Uterus (tissue), 4 donors: ENCODE results near the gene EMD. TPM values are rescaled to one million over a fixed set of nuclear protein-coding genes. Genes with fewer than 3 reads are reported as not detected.

Experiments
- DNase-seq, 2 donors: peaks; one replicate each; pipeline ENCODE4 v3.0.0-alpha.2; 2019 to 2020
- H3K27ac ChIP-seq, 2 donors: fragments of 200-600 bp; sonication (generic); 1 replicate in 1 of 2; 2 replicates in 1 of 2; pipeline ENCODE4 v1.5.1; 2016 to 2018
- H3K27me3 ChIP-seq, 2 donors: fragments of 200-600 bp; sonication (generic); one replicate each; pipeline ENCODE4 v1.5.1; 2018 to 2019; ENCODE audit warnings: control low read depth in 1 of 2
- H3K36me3 ChIP-seq, 2 donors: fragments of 200-600 bp; sonication (generic); one replicate each; pipeline ENCODE4 v1.5.1; 2019; ENCODE audit warnings: control low read depth in 1 of 2
- H3K4me1 ChIP-seq, 2 donors: fragments of 200-600 bp; sonication (generic); one replicate each; pipeline ENCODE4 v1.5.1; 2018 to 2019; ENCODE audit warnings: control low read depth in 1 of 2
- H3K4me3 ChIP-seq, 2 donors: fragments of 200-600 bp; sonication (generic); 1 replicate in 1 of 2; 2 replicates in 1 of 2; pipeline ENCODE4 v1.5.1; 2018 to 2019; ENCODE audit warnings: mild to moderate bottlenecking in 1 of 2
- H3K9me3 ChIP-seq, 2 donors: fragments of 200-600 bp; sonication (generic); one replicate each; pipeline ENCODE4 v1.5.1; 2019; ENCODE audit warnings: control low read depth in 1 of 2
- CTCF ChIP-seq, 4 experiments: fragments of 200-600 bp in 2 of 4; fragments of 450-650 bp in 2 of 4; sonication (generic) in 2 of 4; IDR thresholded peaks; one replicate each; pipeline ENCODE4 v1.5.1; 2016 to 2019; ENCODE audit warnings: antibody characterized with exemption in 4 of 4, mild to moderate bottlenecking in 2 of 4, moderate library complexity in 1 of 4
- POLR2A ChIP-seq, 2 donors: fragments of 450-650 bp; IDR thresholded peaks; one replicate each; pipeline ENCODE4 v1.6.1; 2016; ENCODE audit warnings: antibody characterized with exemption in 2 of 2, mild to moderate bottlenecking in 1 of 2, moderate library complexity in 1 of 2
- intact Hi-C: fragments of 100-400 bp; cut with DNase I; formaldehyde crosslinking; loops from one replicate; pipeline ENCODE4 v1.15.1; 2023; ENCODE audit warnings: low total_unique reads
- small RNA-seq: library from RNA; depleted of rRNA; stranded (forward); fragments of <200 nt; gene quantifications from one replicate; pipeline ENCODE3, GENCODE V24; 2016
- total RNA-seq, 4 donors: library from RNA; depleted of rRNA in 3 of 4; stranded (reverse); fragments of >200 nt in 3 of 4; gene quantifications; one replicate each; pipeline versions ENCODE4 v1.1.0 to v1.2.4, GENCODE V29; 2014 to 2023
- donor health status: DM: yes; HTN: yes; CAD: no.

The EMD gene
- total RNA-seq, 4 donors from 2014 or later, result 13.6 to 118 (median 44.4) TPM

- Histone ChIP-seq H3K4me3 (no peak overlapping the region), H3K27ac (no peak overlapping the region)
These were observed 51.8 kb downstream of the EMD start for GRCh38 chrX:154430916-154431315.

More at GRCh38 chrX:154430916-154431315, 51.8 kb downstream of the EMD start:
- no peak for DNase-seq
- TF ChIP-seq POLR2A (IDR thresholded peaks at IDR 0.05) (no peak), CTCF (IDR thresholded peaks at IDR 0.05) (no peak)
- no peaks in the 10 kb centered on the region for H3K9me3 ChIP-seq
- no peaks in the 10 kb centered on the region for H3K36me3 ChIP-seq
- intact Hi-C loops, result no loop called here
- no peaks in the 10 kb centered on the region for H3K27me3 ChIP-seq
- H3K4me1 ChIP-seq, result no peaks in the 10 kb centered on the region

Small RNAs within 50 kb of the gene (small RNA-seq; reads per million reads assigned to genes)
- gene SNORA70, result not detected

Other genes starting within 250 kb of the EMD start
- not detected for gene OPN1LW, start 235.1 kb upstream of the EMD start, total RNA-seq
- not detected for gene OPN1MW, start 196.7 kb upstream of the EMD start, total RNA-seq
- not detected for gene OPN1MW2, start 159.5 kb upstream of the EMD start, total RNA-seq
- not detected for gene OPN1MW3, start 121.7 kb upstream of the EMD start, total RNA-seq
- gene TEX28, start 84.2 kb upstream of the EMD start, total RNA-seq, result not detected
- gene TKTL1, start 83.5 kb upstream of the EMD start, total RNA-seq, result under 1 TPM in 2 of 4 donors, not detected in 2; 0.07 to 0.98 TPM
- gene FLNA, start 4.7 kb upstream of the EMD start, total RNA-seq, result 1,000 to 10,000 TPM; 1,067 to 4,271 (median 2,911) TPM
- gene RPL10, start 19.1 kb downstream of the EMD start, total RNA-seq, result 1,000 to 10,000 TPM; 2,407 to 9,172 (median 4,014) TPM
- 10 to 100 TPM; 10.2 to 31.8 (median 21.2) TPM for gene DNASE1L1, start 30.0 kb downstream of the EMD start, total RNA-seq
- 10 to 100 TPM; 15.3 to 62.3 (median 20.5) TPM for gene TAFAZZIN, start 32.2 kb downstream of the EMD start, total RNA-seq
- 10 to 100 TPM in 3 of 4 donors, 1 to 10 TPM in 1; 5.1 to 71.3 (median 42.1) TPM for gene ATP6AP1, start 49.4 kb downstream of the EMD start, total RNA-seq
- gene GDI1, start 57.9 kb downstream of the EMD start, total RNA-seq, result 100 to 1,000 TPM in 3 of 4 donors, 10 to 100 TPM in 1; 100.0 to 175 (median 135) TPM
- 10 to 100 TPM; 16.4 to 48.8 (median 28.3) TPM for gene FAM50A, start 64.8 kb downstream of the EMD start, total RNA-seq
- 100 to 1,000 TPM in 1 of 4 donors, 10 to 100 TPM in 1, 1 to 10 TPM in 2; 2.1 to 102 (median 8.6) TPM for gene PLXNA3, start 79.0 kb downstream of the EMD start, total RNA-seq
- gene LAGE3, start 100.0 kb downstream of the EMD start, total RNA-seq, result 10 to 100 TPM in 2 of 4 donors, 1 to 10 TPM in 1, not detected in 1; 4.7 to 19.4 (median 13.1) TPM
- gene UBL4A, start 107.3 kb downstream of the EMD start, total RNA-seq, result 10 to 100 TPM; 14.7 to 36.3 (median 29.5) TPM
- 10 to 100 TPM in 3 of 4 donors, 1 to 10 TPM in 1; 9.1 to 62.8 (median 32.7) TPM for gene SLC10A3, start 111.3 kb downstream of the EMD start, total RNA-seq
- gene FAM3A, start 136.9 kb downstream of the EMD start, total RNA-seq, result 10 to 100 TPM in 2 of 4 donors, 1 to 10 TPM in 2; 5.1 to 55.9 (median 15.4) TPM
- gene G6PD, start 167.6 kb downstream of the EMD start, total RNA-seq, result 10 to 100 TPM; 15.5 to 69.6 (median 23.8) TPM
- 10 to 100 TPM in 3 of 4 donors, 1 to 10 TPM in 1; 2.6 to 30.0 (median 18.3) TPM for gene IKBKG, start 168.3 kb downstream of the EMD start, total RNA-seq
- not detected for gene CTAG1A, start 205.8 kb downstream of the EMD start, total RNA-seq
- under 1 TPM in 1 of 4 donors, not detected in 3; 0.46 TPM for gene CTAG1B, start 240.0 kb downstream of the EMD start, total RNA-seq